GM18526 (cell line): ENCODE results near the gene EPS8L3.
"Not testable (repeated sequence)": the region's sequence is repeated elsewhere in the genome, so short reads cannot be mapped to it uniquely, and the experiment has no call there.

ENCODE experiments used
- POLR2A ChIP-seq: IDR thresholded peaks from 3 replicates; pipeline ENCODE4 v1.6.1; 2011; ENCODE audit not compliant: insufficient read length; ENCODE audit errors: extremely low read depth

EPS8L3 gene

DNA sequence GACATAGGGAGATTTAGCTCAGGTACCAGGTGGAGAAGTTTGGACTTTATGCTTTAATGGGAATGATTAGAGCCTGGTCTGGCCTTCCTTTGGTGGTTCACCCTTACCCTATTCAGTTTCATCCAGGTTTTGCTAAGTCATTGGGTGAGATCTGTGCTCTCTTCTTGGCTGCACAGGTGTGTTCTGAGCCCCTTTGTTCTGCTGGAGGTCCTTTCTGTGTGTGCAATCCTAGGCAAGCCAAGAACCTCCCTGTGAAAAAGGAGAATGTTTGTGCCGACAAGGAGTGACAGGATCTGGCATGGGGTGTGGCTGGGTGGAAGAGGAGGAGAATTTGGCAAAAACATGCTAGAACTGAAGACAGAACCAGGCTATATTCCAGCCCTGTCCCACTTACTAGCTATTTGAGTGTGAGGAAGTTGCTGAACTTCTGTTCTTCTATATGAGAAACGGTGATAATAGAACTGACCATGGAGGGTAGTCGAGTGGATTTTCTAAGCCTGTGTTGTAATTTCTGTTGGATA is 47.1 kb downstream of the EPS8L3 start:
- no peak for TF ChIP-seq POLR2A

DNA sequence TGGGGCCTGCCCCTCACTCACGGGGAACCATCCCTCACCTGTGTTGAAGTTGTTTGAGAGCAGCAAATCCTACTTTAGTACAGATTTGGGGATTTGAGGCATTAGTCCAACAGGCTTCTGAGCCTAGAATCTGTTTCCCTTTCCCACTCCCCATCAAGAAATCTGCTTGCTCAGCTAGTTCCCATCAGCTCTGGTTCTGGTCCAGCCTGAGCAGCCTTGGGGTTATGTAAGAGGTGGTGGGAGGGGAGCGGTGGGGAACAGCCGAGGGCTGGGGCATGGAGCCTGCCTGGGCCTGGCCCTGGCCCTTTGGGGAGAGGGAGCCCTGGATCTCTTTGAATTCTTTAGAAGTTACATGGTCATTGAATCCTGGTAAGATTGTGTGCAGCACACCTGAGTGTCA is 47.6 kb downstream of the EPS8L3 start:
- TF ChIP-seq POLR2A, result no peak

- no peak for TF ChIP-seq POLR2A
These were observed 48.9 kb downstream of the EPS8L3 start for GRCh38 chr1:109714661-109715372.

DNA sequence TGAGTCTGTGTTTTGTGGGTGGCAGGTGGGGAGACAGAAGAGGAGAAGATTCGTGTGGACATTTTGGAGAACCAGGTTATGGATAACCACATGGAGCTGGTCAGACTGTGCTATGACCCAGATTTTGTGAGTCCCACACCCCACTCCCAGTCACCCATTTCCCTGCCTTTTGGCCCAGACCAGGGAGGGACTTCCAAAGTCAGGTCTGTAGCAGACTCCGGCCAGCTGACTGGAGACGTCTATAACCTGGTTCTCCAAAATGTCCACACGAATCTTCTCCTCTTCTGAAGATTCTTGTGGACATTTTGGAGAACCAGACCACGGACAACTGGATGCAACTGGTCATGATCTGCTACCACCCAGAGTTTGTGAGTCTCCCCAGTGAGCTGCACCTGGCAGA is 50.1 kb downstream of the EPS8L3 start:
- no peak for TF ChIP-seq POLR2A

DNA sequence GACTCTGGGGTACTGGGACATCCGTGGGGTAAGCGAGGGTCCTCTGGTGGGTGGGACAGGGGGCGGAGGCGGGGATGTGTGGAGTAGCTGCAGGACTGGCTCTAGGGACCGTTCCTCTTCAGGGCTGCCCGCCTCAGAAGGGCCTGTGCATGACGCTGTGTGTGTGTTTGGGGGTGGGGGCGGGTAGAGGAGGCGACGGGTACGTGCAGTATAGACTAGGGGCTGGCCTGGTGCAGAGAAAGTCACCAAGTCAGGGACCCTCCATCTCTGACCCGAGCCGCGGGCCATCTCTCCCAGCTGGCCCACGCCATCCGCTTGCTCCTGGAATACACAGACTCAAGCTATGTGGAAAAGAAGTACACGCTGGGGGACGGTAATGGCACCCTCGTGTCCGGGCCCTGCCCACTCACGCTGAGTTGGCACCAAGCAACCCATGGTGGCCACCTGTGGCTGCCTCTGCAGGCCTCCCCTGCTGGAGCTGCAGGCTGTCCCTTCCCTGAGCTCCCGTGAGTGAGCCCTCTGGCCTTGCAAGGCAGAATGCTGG is 51.3 kb downstream of the EPS8L3 start:
- no peak for TF ChIP-seq POLR2A

GRCh38 chr1:109711593-109712320 is 52.0 kb downstream of the EPS8L3 start, which contains the start of gene GSTM5:
TSS of gene GSTM5 (plus strand) at chr1:109712251. CDS start at chr1:109712313, 62 bp downstream.
- not testable (repeated sequence) for TF ChIP-seq POLR2A

- no peak for TF ChIP-seq POLR2A
These were observed 58.3 kb downstream of the EPS8L3 start for GRCh38 chr1:109705411-109705810.

GRCh38 chr1:109704173-109704572 is 59.5 kb downstream of the EPS8L3 start:
- no peak for TF ChIP-seq POLR2A
